A673 (cell line): ENCODE data around the gene MOSMO. TPM values are rescaled to one million over a fixed set of nuclear protein-coding genes. Genes with fewer than 3 reads are reported as not detected.

Source experiments
- BruUV-seq: library from RNA; stranded (reverse); fragments of 400-500 nt; replicated peaks from 2 replicates; lab custom pipeline; 2021; lab: Mats Ljungman, UMichigan
- CTCF ChIA-PET: fragments of 300-600 bp; sonication (Branson Sonifier 250); formaldehyde crosslinking; loops from one replicate; lab custom pipeline; 2022; ENCODE audit warnings: antibody characterized with exemption; lab: Charles Lee
- POLR2A ChIA-PET: fragments of 300-600 bp; sonication (Branson Sonifier 250); formaldehyde crosslinking; loops from one replicate; lab custom pipeline; 2022; ENCODE audit warnings: antibody characterized with exemption; ENCODE audit not compliant: low non-redundant PET; lab: Charles Lee
- DNase-seq: peaks from one replicate; pipeline ENCODE4 v3.0.0-alpha.2; 2015; ENCODE audit warnings: low spot score
- H3K27ac ChIP-seq: fragments of 200-600 bp; sonication (generic); 2 replicates; pipeline ENCODE4 v1.5.1; 2016; ENCODE audit warnings: mixed run types, low read depth, mild to moderate bottlenecking, mixed read lengths, antibody characterized with exemption, low read length; ENCODE audit not compliant: poor library complexity, severe bottlenecking
- H3K27me3 ChIP-seq: fragments of 200-600 bp; sonication (generic); replicated peaks from 2 replicates; pipeline ENCODE4 v1.6.1; 2017; ENCODE audit warnings: mixed run types, low read depth, mild to moderate bottlenecking, mixed read lengths, antibody characterized with exemption, low read length; ENCODE audit not compliant: insufficient read depth, poor library complexity
- H3K36me3 ChIP-seq: fragments of 200-600 bp; sonication (generic); 2 replicates; pipeline ENCODE4 v1.6.1; 2016; ENCODE audit warnings: mixed run types, mild to moderate bottlenecking, mixed read lengths, antibody characterized with exemption, low read length; ENCODE audit not compliant: insufficient read depth, poor library complexity, severe bottlenecking
- H3K4me1 ChIP-seq: fragments of 200-600 bp; sonication (generic); 2 replicates; pipeline ENCODE4 v1.6.1; 2017; ENCODE audit warnings: mixed run types, mild to moderate bottlenecking, mixed read lengths, antibody characterized with exemption, low read length; ENCODE audit not compliant: insufficient read depth, poor library complexity, severe bottlenecking
- H3K4me3 ChIP-seq: fragments of 200-600 bp; sonication (generic); 2 replicates; pipeline ENCODE4 v1.5.1; 2016; ENCODE audit warnings: low read depth, mixed run types, mild to moderate bottlenecking, mixed read lengths, low read length; ENCODE audit not compliant: poor library complexity, severe bottlenecking
- H3K9me3 ChIP-seq: fragments of 200-600 bp; sonication (generic); 2 replicates; pipeline ENCODE4 v1.6.1; 2016; ENCODE audit warnings: mixed run types, low read depth, mild to moderate bottlenecking, mixed read lengths, antibody characterized with exemption, low read length; ENCODE audit not compliant: poor library complexity, severe bottlenecking
- EZH2 ChIP-seq: fragments of 200-600 bp; sonication (generic); IDR thresholded peaks from 2 replicates; pipeline ENCODE4 v1.6.1; 2017; ENCODE audit warnings: borderline replicate concordance, low read depth, mild to moderate bottlenecking, mixed read lengths, antibody characterized with exemption, low read length; ENCODE audit not compliant: poor library complexity, severe bottlenecking
- intact Hi-C: fragments of 100-400 bp; cut with micrococcal nuclease; formaldehyde crosslinking; loops from one replicate; pipeline ENCODE4 v1.10.0; 2022; ENCODE audit not compliant: unreplicated experiment
- total RNA-seq: library from RNA; stranded (reverse); gene quantifications from 2 replicates; pipeline ENCODE4 v1.2.3, GENCODE V29; 2021
- TF ChIP-seq, protein P1 (sequence below): fragments of 300-800, 200-600 bp; sonication (generic); conservative IDR thresholded peaks from 2 replicates; pipeline ENCODE4 v1.5.1; 2017; ENCODE audit warnings: low read depth, mild to moderate bottlenecking, antibody characterized with exemption, low read length, moderate library complexity, mixed read lengths

Gene MOSMO
- total RNA-seq, 1 experiment from 2014 or later, result 14.6 TPM

- H3K27me3 ChIP-seq, result no peaks in the 10 kb centered on the region
- no peak for DNase-seq
- peaks cover 22% of the 10 kb centered on the region for H3K36me3 ChIP-seq
- H3K4me3 ChIP-seq, result no peak overlapping the region
- no peaks in the 10 kb centered on the region for H3K9me3 ChIP-seq
- H3K4me1 ChIP-seq, result no peaks in the 10 kb centered on the region
- no TSS peak for BruUV-seq
- no peak for TF ChIP-seq EZH2
- TF ChIP-seq, protein P1, sequence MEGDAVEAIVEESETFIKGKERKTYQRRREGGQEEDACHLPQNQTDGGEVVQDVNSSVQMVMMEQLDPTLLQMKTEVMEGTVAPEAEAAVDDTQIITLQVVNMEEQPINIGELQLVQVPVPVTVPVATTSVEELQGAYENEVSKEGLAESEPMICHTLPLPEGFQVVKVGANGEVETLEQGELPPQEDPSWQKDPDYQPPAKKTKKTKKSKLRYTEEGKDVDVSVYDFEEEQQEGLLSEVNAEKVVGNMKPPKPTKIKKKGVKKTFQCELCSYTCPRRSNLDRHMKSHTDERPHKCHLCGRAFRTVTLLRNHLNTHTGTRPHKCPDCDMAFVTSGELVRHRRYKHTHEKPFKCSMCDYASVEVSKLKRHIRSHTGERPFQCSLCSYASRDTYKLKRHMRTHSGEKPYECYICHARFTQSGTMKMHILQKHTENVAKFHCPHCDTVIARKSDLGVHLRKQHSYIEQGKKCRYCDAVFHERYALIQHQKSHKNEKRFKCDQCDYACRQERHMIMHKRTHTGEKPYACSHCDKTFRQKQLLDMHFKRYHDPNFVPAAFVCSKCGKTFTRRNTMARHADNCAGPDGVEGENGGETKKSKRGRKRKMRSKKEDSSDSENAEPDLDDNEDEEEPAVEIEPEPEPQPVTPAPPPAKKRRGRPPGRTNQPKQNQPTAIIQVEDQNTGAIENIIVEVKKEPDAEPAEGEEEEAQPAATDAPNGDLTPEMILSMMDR, result no peak
- no peak overlapping the region for H3K27ac ChIP-seq
- POLR2A ChIA-PET, result no interaction called here
- CTCF ChIA-PET, result no interaction called here
- intact Hi-C loops, result no loop called here
These were observed 20.4 kb upstream of the MOSMO start for GRCh38 chr16:21987498-21987897.

- CTCF ChIA-PET, result no interaction called here
- DNase-seq, result no peak
- POLR2A ChIA-PET, result no interaction called here
These were observed 18.8 kb upstream of the MOSMO start for GRCh38 chr16:21989133-21989532.

GRCh38 chr16:21989751-21990150 is 18.2 kb upstream of the MOSMO start:
- no peaks in the 10 kb centered on the region for H3K4me1 ChIP-seq
- ChIA-PET POLR2A (no interaction called here), CTCF (interaction anchor here (1.2 kb wide), 1 partner anchor 11 kb away, joined by 3 read pairs; the partner anchor contains the start of gene PDZD9)
- no peaks in the 10 kb centered on the region for H3K9me3 ChIP-seq
- TF ChIP-seq, protein P1, result no peak
- TF ChIP-seq EZH2, result no peak
- no peak for DNase-seq
- no TSS peak for BruUV-seq
- intact Hi-C loops, result no loop called here
- no peaks in the 10 kb centered on the region for H3K27me3 ChIP-seq
- H3K4me3 ChIP-seq, result no peak overlapping the region
- no peak overlapping the region for H3K27ac ChIP-seq
- H3K36me3 ChIP-seq, result no peaks in the 10 kb centered on the region

More at GRCh38 chr16:21989133-21989532, 18.8 kb upstream of the MOSMO start:
- Histone ChIP-seq H3K4me1 (no peaks in the 10 kb centered on the region), H3K27me3 (no peaks in the 10 kb centered on the region), H3K27ac (no peak overlapping the region), H3K36me3 (peaks cover 6% of the 10 kb centered on the region), H3K4me3 (no peak overlapping the region), H3K9me3 (no peaks in the 10 kb centered on the region)
- intact Hi-C loops, result no loop called here
- BruUV-seq, result no TSS peak
- TF ChIP-seq, protein P1, result no peak
- no peak for TF ChIP-seq EZH2
